ENCODE data around the gene KRTAP10-10. TPM values are rescaled to one million over a fixed set of nuclear protein-coding genes. Genes with fewer than 3 reads are reported as not detected.

The KRTAP10-10 gene
- total RNA-seq, 1 experiment from 2014 or later = not detected

GRCh38 chr21:44686000-44686781 is 49.0 kb downstream of the KRTAP10-10 start:
- Mint-ChIP-seq H3K9me3 (ENCODE audit: unreplicated experiment) (no peaks in the 10 kb centered on the region), H3K36me3 (ENCODE audit: insufficient read depth, unreplicated experiment) (no peaks in the 10 kb centered on the region), H3K4me1 (ENCODE audit: low read depth, unreplicated experiment) (no peaks in the 10 kb centered on the region), H3K4me3 (ENCODE audit: unreplicated experiment) (no peak overlapping the region), H3K27ac (ENCODE audit: unreplicated experiment) (peak overlapping the region; percentile 48), H3K27me3 (ENCODE audit: insufficient read depth, unreplicated experiment) (peaks cover 24% of the 10 kb centered on the region)
- CTCF ChIA-PET = interaction anchor here (1.3 kb wide), 1 partner anchor 15 kb away, joined by 3 read pairs; no protein-coding TSS in a partner anchor
- POLR2A ChIA-PET = no interaction called here
- peak in 1 of 2 experiments; percentile 15 for DNase-seq
- H3K36me3 ChIP-seq (ENCODE audit: control insufficient read depth, insufficient read depth, low read length) = no peaks in the 10 kb centered on the region
- intact Hi-C loops (cut with micrococcal nuclease; ENCODE audit: unreplicated experiment) = no loop called here
- no peak overlapping the region for H3K4me3 ChIP-seq (ENCODE audit: low read depth, low read length)
- TF ChIP-seq CTCF (IDR thresholded peaks at IDR 0.05; ENCODE audit: insufficient read depth in 1 of 2, low read depth in 1 of 2, low read length in 1 of 2, severe bottlenecking in 1 of 2, unreplicated experiment in 1 of 2) = no peak
- no peaks in the 10 kb centered on the region for H3K4me1 ChIP-seq
- H3K27me3 ChIP-seq (replicated peaks; ENCODE audit: control insufficient read depth, insufficient read depth, low read length) = no peaks in the 10 kb centered on the region
- no peaks in the 10 kb centered on the region for H3K9me3 ChIP-seq
- no TSS peak for BruUV-seq (replicated peaks)

GRCh38 chr21:44686843-44687561 is 49.8 kb downstream of the KRTAP10-10 start:
- TF ChIP-seq CTCF (IDR thresholded peaks at IDR 0.05; ENCODE audit: insufficient read depth in 1 of 2, low read depth in 1 of 2, low read length in 1 of 2, severe bottlenecking in 1 of 2, unreplicated experiment in 1 of 2) = no peak

GRCh38 chr21:44687671-44688070 is 50.5 kb downstream of the KRTAP10-10 start:
- Histone ChIP-seq H3K9me3 (peaks cover 6% of the 10 kb centered on the region), H3K27me3 (replicated peaks; ENCODE audit: control insufficient read depth, insufficient read depth, low read length) (no peaks in the 10 kb centered on the region), H3K36me3 (ENCODE audit: control insufficient read depth, insufficient read depth, low read length) (no peaks in the 10 kb centered on the region), H3K4me1 (no peaks in the 10 kb centered on the region), H3K4me3 (ENCODE audit: low read depth, low read length) (no peak overlapping the region)
- Mint-ChIP-seq H3K27ac (ENCODE audit: unreplicated experiment) (no peak overlapping the region), H3K36me3 (ENCODE audit: insufficient read depth, unreplicated experiment) (no peaks in the 10 kb centered on the region), H3K4me1 (ENCODE audit: low read depth, unreplicated experiment) (no peaks in the 10 kb centered on the region), H3K9me3 (ENCODE audit: unreplicated experiment) (peaks cover 8% of the 10 kb centered on the region), H3K4me3 (ENCODE audit: unreplicated experiment) (no peak overlapping the region), H3K27me3 (ENCODE audit: insufficient read depth, unreplicated experiment) (peaks cover 14% of the 10 kb centered on the region)
- ChIA-PET CTCF (interaction anchor here (1.3 kb wide), 1 partner anchor 14 kb away, joined by 3 read pairs; no protein-coding TSS in a partner anchor), POLR2A (no interaction called here)
- no peak for TF ChIP-seq CTCF (IDR thresholded peaks at IDR 0.05; ENCODE audit: insufficient read depth in 1 of 2, low read depth in 1 of 2, low read length in 1 of 2, severe bottlenecking in 1 of 2, unreplicated experiment in 1 of 2)
- no peak for DNase-seq
- intact Hi-C loops (cut with micrococcal nuclease; ENCODE audit: unreplicated experiment) = no loop called here
- BruUV-seq (replicated peaks) = no TSS peak

More at GRCh38 chr21:44686843-44687561, 49.8 kb downstream of the KRTAP10-10 start:
- intact Hi-C loops (cut with micrococcal nuclease; ENCODE audit: unreplicated experiment) = no loop called here
- peak in 1 of 2 experiments; percentile 17 for DNase-seq
- peaks cover 20% of the 10 kb centered on the region for H3K27me3 Mint-ChIP-seq (ENCODE audit: insufficient read depth, unreplicated experiment)
- Histone ChIP-seq H3K4me1 (no peaks in the 10 kb centered on the region), H3K4me3 (ENCODE audit: low read depth, low read length) (no peak overlapping the region), H3K36me3 (ENCODE audit: control insufficient read depth, insufficient read depth, low read length) (no peaks in the 10 kb centered on the region), H3K27me3 (replicated peaks; ENCODE audit: control insufficient read depth, insufficient read depth, low read length) (no peaks in the 10 kb centered on the region), H3K9me3 (peaks cover under 1% of the 10 kb centered on the region; the same call in 1 of the 2 replicates)
- H3K36me3 Mint-ChIP-seq (ENCODE audit: insufficient read depth, unreplicated experiment) = no peaks in the 10 kb centered on the region
- peaks cover 1% of the 10 kb centered on the region for H3K9me3 Mint-ChIP-seq (ENCODE audit: unreplicated experiment)
- BruUV-seq (replicated peaks) = no TSS peak
- peak overlapping the region; percentile 48 for H3K27ac Mint-ChIP-seq (ENCODE audit: unreplicated experiment)
- no peaks in the 10 kb centered on the region for H3K4me1 Mint-ChIP-seq (ENCODE audit: low read depth, unreplicated experiment)
- POLR2A ChIA-PET = no interaction called here
- CTCF ChIA-PET = interaction anchor here (1.3 kb wide), 1 partner anchor 15 kb away, joined by 3 read pairs; no protein-coding TSS in a partner anchor
- H3K4me3 Mint-ChIP-seq (ENCODE audit: unreplicated experiment) = no peak overlapping the region
